Thymus (tissue), 11 donors: ENCODE data around the gene PLEK2. TPM values are rescaled to one million over a fixed set of nuclear protein-coding genes. Genes with fewer than 3 reads are reported as not detected.
"Not testable (repeated sequence)": the region's sequence is repeated elsewhere in the genome, so short reads cannot be mapped to it uniquely, and the experiment has no call there.

Experiments
- DNase-seq, 9 donors: peaks; one replicate each; pipeline ENCODE4 v3.0.0-alpha.2; 2013; ENCODE audit warnings: low spot score in 9 of 9, low read depth in 6 of 9, missing footprints in 1 of 9
- H3K27ac ChIP-seq, 2 donors: one replicate each; pipeline ENCODE4 v1.5.1; 2013; ENCODE audit warnings: control low read depth in 1 of 2, low read depth in 1 of 2, low read length in 1 of 2, mild to moderate bottlenecking in 1 of 2, moderate library complexity in 1 of 2
- H3K27me3 ChIP-seq, 2 donors: one replicate each; pipeline ENCODE4 v1.5.1; 2013; ENCODE audit warnings: low read length in 1 of 2; ENCODE audit not compliant: control insufficient read depth in 2 of 2, insufficient read depth in 1 of 2
- H3K36me3 ChIP-seq, 2 donors: one replicate each; pipeline ENCODE4 v1.5.1; 2013; ENCODE audit warnings: low read length in 1 of 2, mild to moderate bottlenecking in 1 of 2, moderate library complexity in 1 of 2; ENCODE audit not compliant: control insufficient read depth in 2 of 2, insufficient read depth in 2 of 2
- H3K4me1 ChIP-seq, 2 donors: one replicate each; pipeline ENCODE4 v1.5.1; 2013; ENCODE audit warnings: low read length in 2 of 2; ENCODE audit not compliant: control insufficient read depth in 2 of 2, insufficient read depth in 2 of 2
- H3K4me3 ChIP-seq, 2 donors: one replicate each; pipeline ENCODE4 v1.5.1; 2013; ENCODE audit warnings: low read length in 2 of 2, control low read depth in 1 of 2, mild to moderate bottlenecking in 1 of 2
- H3K9me3 ChIP-seq, 2 donors: one replicate each; pipeline ENCODE4 v1.5.1; 2013; ENCODE audit warnings: low read length in 1 of 2, mild to moderate bottlenecking in 1 of 2; ENCODE audit not compliant: control insufficient read depth in 2 of 2, insufficient read depth in 1 of 2
- WGBS: extraction: QIAGEN DNeasy Blood & Tissue Kit; methylation state at CpG from one replicate; pipeline ENCODE4 v1.1.7; 2013; 5-methylcytosine and 5-hydroxymethylcytosine counted together
- polyA plus RNA-seq: library from polyadenylated mRNA; stranded (reverse); fragments of 200-250 nt; gene quantifications from one replicate; pipeline ENCODE4 v1.2.3, GENCODE V29; 2013
- total RNA-seq: library from RNA; stranded (reverse); fragments of 120-200 nt; gene quantifications from one replicate; pipeline ENCODE4 v1.2.4, GENCODE V29; 2013
- donor health status: healthy.

PLEK2 gene
- total and polyA plus RNA-seq, 2 donors: 22.0 to 34.0 TPM

GRCh38 chr14:67415610-67416009 is 3.6 kb upstream of the PLEK2 start:
- not testable (repeated sequence) for H3K27ac ChIP-seq

DNA sequence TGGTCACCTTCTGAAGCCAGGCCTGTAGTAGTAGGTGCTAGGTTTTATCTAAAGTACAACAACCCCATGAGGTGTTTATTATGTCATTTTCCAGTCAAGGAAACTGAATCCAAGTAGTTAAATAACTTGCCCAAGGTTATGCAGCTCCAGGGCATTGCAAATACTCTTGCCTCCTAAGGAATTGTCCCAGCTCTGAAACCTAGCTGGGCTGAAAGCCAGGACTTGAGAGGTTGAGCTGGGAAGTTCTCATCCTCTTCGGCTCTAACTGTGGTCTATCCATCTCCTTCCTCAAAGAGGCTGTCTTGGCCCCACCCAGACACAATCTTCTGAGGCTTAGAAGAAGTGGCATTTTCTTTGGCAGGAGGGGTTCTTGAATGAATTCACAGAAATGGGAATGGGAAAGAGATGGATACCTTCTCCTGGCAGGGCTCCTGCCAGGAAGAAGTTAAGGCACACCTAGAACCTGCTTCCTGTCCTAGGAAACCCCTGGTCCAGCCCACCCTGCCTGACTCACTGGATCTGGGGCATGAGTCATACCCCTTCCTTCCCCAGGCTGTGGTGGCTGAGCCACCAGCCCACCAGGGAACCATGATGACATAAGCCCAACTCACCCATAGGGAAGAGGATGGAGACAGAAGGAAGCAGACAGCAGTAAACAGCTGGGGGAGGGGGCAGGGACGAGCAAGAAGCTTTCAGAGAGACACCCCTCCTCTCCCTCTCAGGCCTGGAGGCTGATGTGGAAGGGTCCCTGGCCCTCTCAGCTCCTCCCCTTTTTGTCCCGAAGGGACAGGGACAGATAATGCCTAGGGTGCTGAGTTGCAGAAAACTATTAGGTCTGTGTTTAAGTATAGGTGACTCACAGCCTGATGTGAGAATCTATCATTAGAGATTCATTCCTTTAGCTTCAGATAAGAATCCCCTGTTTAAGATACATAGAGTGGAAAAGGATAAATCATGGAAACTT is 2.1 kb upstream of the PLEK2 start:
- Histone ChIP-seq H3K27me3 (peaks cover 11 to 52% of the 10 kb centered on the region in 2 donors), H3K4me1 (peaks cover 4 to 11% of the 10 kb centered on the region in 2 donors), H3K36me3 (no peaks in the 10 kb centered on the region), H3K4me3 (no peak overlapping the region), H3K27ac (no peak overlapping the region), H3K9me3 (no peaks in the 10 kb centered on the region)
- 65% methylated on average over 3 of the region's 3 CpGs for WGBS
- DNase-seq: no peak

More at GRCh38 chr14:67415610-67416009, 3.6 kb upstream of the PLEK2 start:
- 97% methylated on average over 5 of the region's 5 CpGs for WGBS
- H3K4me3 ChIP-seq, H3K36me3 ChIP-seq, DNase-seq, H3K9me3 ChIP-seq: not testable (repeated sequence)
- Histone ChIP-seq H3K4me1 (peaks cover 4 to 11% of the 10 kb centered on the region in 2 donors), H3K27me3 (peaks cover 11 to 44% of the 10 kb centered on the region in 2 donors)

DNA sequence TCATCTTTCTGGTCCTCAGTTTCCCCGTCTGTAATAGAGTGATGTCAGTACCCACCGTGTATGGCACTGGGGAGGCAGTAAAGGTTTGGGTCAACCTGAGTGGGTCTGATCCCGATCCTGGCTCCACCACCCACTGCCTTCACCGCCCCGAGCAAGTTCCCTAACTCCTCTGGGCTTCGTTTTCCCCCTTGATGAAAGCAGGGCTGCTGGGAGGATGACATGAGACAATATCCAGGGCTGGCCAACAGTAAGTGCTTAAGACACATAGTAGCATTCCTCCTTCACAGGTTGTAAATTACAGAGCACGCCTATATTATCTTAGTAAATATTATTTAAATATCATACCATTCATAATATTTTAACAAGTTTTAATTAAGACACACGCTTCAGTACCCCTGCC is 595 bp downstream of the PLEK2 start:
- no peak for DNase-seq
- WGBS: 78% methylated on average over 8 of the region's 8 CpGs
- H3K27ac ChIP-seq: peak overlapping the region; percentile 56 to 68
- peaks cover 11 to 51% of the 10 kb centered on the region in 2 donors for H3K27me3 ChIP-seq
- peaks cover 4 to 8% of the 10 kb centered on the region in 2 donors for H3K4me1 ChIP-seq
- H3K36me3 ChIP-seq: no peaks in the 10 kb centered on the region
- peak overlapping the region; percentile 27 to 37 for H3K4me3 ChIP-seq
- H3K9me3 ChIP-seq: no peaks in the 10 kb centered on the region

GRCh38 chr14:67410313-67410712 is 1.7 kb downstream of the PLEK2 start:
- peak overlapping the region in 1 of 2 donors; percentile 60 for H3K27ac ChIP-seq
- H3K4me1 ChIP-seq: peaks cover 4 to 6% of the 10 kb centered on the region in 2 donors
- H3K27me3 ChIP-seq: peaks cover 11 to 48% of the 10 kb centered on the region in 2 donors
- 94% methylated on average over 9 of the region's 9 CpGs for WGBS
- H3K4me3 ChIP-seq: no peak overlapping the region
- H3K36me3 ChIP-seq: no peaks in the 10 kb centered on the region
- no peaks in the 10 kb centered on the region for H3K9me3 ChIP-seq
- no peak for DNase-seq

- Histone ChIP-seq H3K27me3 (peaks cover 11 to 47% of the 10 kb centered on the region in 2 donors), H3K36me3 (no peaks in the 10 kb centered on the region), H3K4me1 (peaks cover 4 to 6% of the 10 kb centered on the region in 2 donors), H3K9me3 (no peaks in the 10 kb centered on the region), H3K27ac (peak overlapping the region in 1 of 2 donors; percentile 60), H3K4me3 (no peak overlapping the region)
- WGBS: 96% methylated on average over 8 of the region's 8 CpGs
- DNase-seq: peak in 1 of 9 donors; percentile 26
Observed at GRCh38 chr14:67409461-67409860, 2.5 kb downstream of the PLEK2 start.

DNA sequence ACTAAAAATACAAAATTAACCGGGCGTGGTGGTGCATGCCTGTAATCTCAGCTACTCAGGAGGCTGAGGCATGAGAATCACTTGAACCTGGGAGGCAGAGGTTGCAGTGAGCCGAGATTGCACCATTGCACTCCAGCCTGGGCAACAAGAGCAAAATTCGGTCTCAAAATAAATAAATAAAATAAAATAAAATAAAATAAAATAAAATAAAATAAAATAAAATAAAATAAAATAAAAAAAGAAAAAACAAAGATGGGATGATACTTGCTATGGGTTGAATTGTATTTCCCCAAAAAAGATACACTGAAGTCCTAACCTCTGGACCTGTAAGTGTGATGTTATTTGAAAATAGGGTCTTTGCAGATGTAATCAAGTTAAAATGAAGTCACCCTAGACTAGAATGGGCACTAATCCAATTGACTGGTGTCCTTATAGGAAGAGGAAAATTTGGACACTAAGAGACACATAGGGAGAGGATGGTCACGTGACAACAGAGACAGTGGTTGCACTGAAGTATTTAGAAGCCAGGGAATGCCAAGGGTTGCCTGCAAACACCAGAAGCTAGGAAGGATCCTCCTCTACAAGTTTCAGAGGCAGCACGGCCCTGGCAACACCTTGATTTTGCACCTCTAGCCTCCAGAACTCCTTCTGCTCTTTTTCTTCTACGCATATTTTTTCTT is 3.7 kb downstream of the PLEK2 start:
- H3K36me3 ChIP-seq, DNase-seq, H3K4me1 ChIP-seq, H3K27ac ChIP-seq, H3K4me3 ChIP-seq, H3K9me3 ChIP-seq: not testable (repeated sequence)
- H3K27me3 ChIP-seq: peaks cover 11 to 35% of the 10 kb centered on the region in 2 donors
- WGBS: 95% methylated on average over 7 of the region's 7 CpGs

DNA sequence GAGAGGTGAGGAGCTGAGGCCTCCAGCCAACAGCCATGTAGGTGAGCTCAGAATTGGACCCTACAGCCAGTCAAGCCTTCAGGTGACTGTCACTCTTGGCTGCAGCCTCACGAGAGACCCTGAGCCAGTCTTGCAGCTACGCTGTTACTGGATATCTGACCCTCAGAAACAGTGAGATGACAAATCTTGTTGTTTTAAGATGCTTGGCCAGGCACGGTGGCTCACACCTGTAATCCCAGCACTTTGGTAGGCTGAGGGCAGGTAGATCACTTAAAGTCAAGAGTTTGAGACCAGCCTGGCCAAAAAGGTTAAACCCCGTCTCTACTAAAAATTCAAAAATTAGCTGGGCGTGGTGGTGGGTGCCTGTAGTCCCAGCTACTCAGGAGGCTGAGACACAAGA is 6.2 kb downstream of the PLEK2 start:
- WGBS: 94% methylated on average over 5 of the region's 5 CpGs
- H3K4me3 ChIP-seq: no peak overlapping the region
- H3K9me3 ChIP-seq: no peaks in the 10 kb centered on the region
- no peaks in the 10 kb centered on the region for H3K4me1 ChIP-seq
- no peak overlapping the region for H3K27ac ChIP-seq
- DNase-seq: no peak
- H3K36me3 ChIP-seq: no peaks in the 10 kb centered on the region
- H3K27me3 ChIP-seq: peaks cover 0 to 10% of the 10 kb centered on the region in 2 donors

DNA sequence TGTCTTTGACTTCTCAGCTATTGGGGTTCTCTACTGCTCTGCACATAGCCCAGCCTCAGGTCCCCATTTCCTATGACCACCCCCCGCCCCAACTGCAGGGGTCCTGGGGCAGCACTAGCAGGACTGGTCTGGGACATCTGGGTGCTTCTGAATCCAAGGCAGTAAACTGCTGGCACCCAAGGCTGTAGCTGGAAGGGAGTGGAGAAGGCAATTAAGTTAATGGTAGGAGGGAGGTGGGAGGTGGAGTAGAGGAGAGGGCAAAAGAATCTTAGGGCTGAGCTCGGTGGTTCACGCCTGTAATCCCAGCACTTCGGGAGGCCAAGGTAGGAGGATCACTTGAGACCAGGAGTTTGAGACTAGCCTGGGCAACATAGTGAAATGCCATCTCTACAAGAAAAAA is 11.5 kb downstream of the PLEK2 start:
- no peak for DNase-seq
- Histone ChIP-seq H3K27me3 (no peaks in the 10 kb centered on the region), H3K4me3 (no peak overlapping the region), H3K9me3 (no peaks in the 10 kb centered on the region), H3K27ac (no peak overlapping the region), H3K4me1 (no peaks in the 10 kb centered on the region), H3K36me3 (no peaks in the 10 kb centered on the region)
- 98% methylated on average over 4 of the region's 4 CpGs for WGBS

DNA sequence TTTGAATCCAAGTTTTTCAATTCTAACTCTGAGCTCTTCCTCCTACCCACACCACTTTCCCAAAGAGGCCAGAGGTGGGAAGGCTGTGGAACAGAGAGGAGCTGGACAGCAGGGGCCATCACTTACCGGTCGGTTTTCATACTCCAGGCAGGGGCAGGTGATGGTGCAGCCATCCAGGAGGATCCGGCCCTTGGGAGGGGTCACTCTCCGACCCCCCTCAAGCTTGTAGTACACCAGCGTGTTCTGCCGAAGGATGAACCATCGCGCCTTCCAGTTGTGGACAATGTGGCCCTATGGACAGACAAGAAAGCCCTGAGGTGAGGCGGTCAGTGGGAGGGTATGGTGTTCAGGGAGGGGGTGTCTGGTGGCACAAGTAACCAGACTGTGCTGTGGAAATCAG is 14.4 kb downstream of the PLEK2 start:
- 98% methylated on average over 9 of the region's 9 CpGs for WGBS
- Histone ChIP-seq H3K27ac (no peak overlapping the region), H3K36me3 (no peaks in the 10 kb centered on the region), H3K4me1 (peaks cover 0 to 14% of the 10 kb centered on the region in 2 donors), H3K27me3 (no peaks in the 10 kb centered on the region), H3K9me3 (no peaks in the 10 kb centered on the region), H3K4me3 (no peak overlapping the region)
- no peak for DNase-seq
